ENCODE measurements around the gene KCNQ1.

Gene KCNQ1

GRCh38 chr11:2799881-2800654 lies 355.3 kb downstream of the KCNQ1 start:
- no peak for DNase-seq (ENCODE audit: extremely low read depth, insufficient read length)

GRCh38 chr11:2800655-2801531 lies 356.1 kb downstream of the KCNQ1 start:
- no peak for DNase-seq (ENCODE audit: extremely low read depth, insufficient read length)
- Histone ChIP-seq H3K4me3 (replicated peaks; ENCODE audit: low read depth, low read length) (no peak overlapping the region), H3K36me3 (ENCODE audit: control insufficient read depth, insufficient read depth, low read length) (no peaks in the 10 kb centered on the region), H3K27me3 (replicated peaks; ENCODE audit: control insufficient read depth, insufficient read depth, low read length) (no peaks in the 10 kb centered on the region; the same call in 1 of the 2 replicates)
- TF ChIP-seq CTCF (IDR thresholded peaks at IDR 0.05; ENCODE audit: insufficient read depth, low read length, poor library complexity, severe bottlenecking): no peak

More at GRCh38 chr11:2799881-2800654, 355.3 kb downstream of the KCNQ1 start:
- Histone ChIP-seq H3K4me3 (replicated peaks; ENCODE audit: low read depth, low read length) (no peak overlapping the region), H3K36me3 (ENCODE audit: control insufficient read depth, insufficient read depth, low read length) (no peaks in the 10 kb centered on the region), H3K27me3 (replicated peaks; ENCODE audit: control insufficient read depth, insufficient read depth, low read length) (no peaks in the 10 kb centered on the region; the same call in 1 of the 2 replicates)
- TF ChIP-seq CTCF (IDR thresholded peaks at IDR 0.05; ENCODE audit: insufficient read depth, low read length, poor library complexity, severe bottlenecking): no peak

DNA sequence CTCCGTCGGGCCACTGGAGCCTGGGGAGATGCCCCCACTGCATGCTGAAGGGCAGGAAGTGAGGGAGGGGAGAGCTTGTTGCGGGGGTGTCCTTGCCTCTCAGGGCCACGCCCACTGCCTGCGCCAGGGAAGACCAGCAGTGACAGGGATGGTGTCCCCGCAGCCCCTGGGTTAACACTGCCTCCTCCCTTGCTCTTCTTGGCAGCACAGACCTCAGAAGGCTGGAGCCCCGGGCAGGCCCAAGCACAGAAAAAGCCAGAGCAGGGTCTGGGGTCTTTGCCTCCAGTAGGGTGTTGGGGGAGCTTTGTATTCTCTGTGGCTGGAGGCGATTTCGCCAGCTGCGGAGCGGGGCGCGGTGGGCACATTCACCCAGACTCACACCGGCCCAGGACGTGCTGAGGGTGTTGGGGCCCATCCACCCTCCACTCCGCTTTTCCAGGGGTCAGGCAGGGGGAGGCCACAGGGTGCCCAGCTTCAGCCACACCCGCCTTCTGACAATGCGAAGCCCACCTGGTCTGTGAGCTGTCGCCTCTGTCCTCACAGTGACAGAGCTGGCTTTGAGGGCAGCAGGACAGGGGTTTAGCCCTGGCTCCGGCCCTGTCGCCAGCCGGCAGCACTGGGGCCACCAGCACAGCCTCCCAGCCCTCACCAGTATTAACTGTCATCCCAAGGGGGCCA lies 357.0 kb downstream of the KCNQ1 start:
- Histone ChIP-seq H3K36me3 (ENCODE audit: control insufficient read depth, insufficient read depth, low read length) (no peaks in the 10 kb centered on the region), H3K4me3 (replicated peaks; ENCODE audit: low read depth, low read length) (no peak overlapping the region), H3K27me3 (replicated peaks; ENCODE audit: control insufficient read depth, insufficient read depth, low read length) (no peaks in the 10 kb centered on the region; the same call in 1 of the 2 replicates)
- no peak for DNase-seq (ENCODE audit: extremely low read depth, insufficient read length)
- TF ChIP-seq CTCF (IDR thresholded peaks at IDR 0.05; ENCODE audit: insufficient read depth, low read length, poor library complexity, severe bottlenecking): no peak

DNA sequence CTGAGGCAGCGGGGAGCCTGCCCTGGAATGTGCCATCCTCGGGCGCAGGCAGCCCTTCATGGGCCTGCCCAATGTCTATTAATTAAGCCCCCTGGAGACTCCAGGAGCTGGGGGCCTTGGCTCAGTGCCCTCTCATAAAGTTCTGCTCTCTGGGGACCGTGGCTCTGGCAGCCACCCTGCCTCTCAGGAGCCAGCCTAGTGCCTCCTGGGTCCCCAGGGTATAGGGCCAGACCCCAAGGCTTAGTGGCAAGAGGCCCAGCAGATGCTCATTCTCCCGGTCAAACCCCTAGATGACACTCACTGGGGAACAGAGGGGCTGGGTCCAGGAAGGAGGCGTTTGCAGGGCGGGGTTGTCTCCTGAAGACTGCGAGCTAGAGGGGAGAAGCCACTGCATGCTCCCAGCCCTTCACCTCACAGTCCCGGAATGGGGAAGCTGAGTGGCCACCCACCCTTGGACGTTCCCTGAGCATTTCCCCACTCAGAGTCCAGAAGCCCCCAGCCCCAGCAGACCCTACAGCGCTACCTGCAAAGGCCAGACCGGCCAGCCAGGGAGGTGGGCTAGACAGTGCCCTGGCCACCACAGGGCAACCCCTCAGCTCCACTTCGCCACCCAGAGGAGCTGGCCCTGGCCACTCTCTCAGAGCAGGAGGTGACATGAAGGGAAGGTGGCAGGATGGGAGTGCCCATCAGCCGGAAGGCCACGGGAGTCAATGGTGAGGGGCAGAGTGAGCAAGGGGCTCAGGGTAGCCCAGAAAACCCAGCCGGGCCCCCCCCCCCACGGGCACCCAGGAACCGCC lies 357.8 kb downstream of the KCNQ1 start:
- DNase-seq (ENCODE audit: extremely low read depth, insufficient read length): no peak
- H3K4me3 ChIP-seq (replicated peaks; ENCODE audit: low read depth, low read length): no peak overlapping the region
- TF ChIP-seq CTCF (IDR thresholded peaks at IDR 0.05; ENCODE audit: insufficient read depth, low read length, poor library complexity, severe bottlenecking): no peak
- no peaks in the 10 kb centered on the region for H3K36me3 ChIP-seq (ENCODE audit: control insufficient read depth, insufficient read depth, low read length)
- no peaks in the 10 kb centered on the region; the same call in 1 of the 2 replicates for H3K27me3 ChIP-seq (replicated peaks; ENCODE audit: control insufficient read depth, insufficient read depth, low read length)

All from GM06990 (cell line).